Activated CD8-positive, alpha-beta T cell treated with anti-CD3 and anti-CD28 coated beads for 36 hours (primary cell): ENCODE measurements around the gene ATXN1. TPM values are rescaled to one million over a fixed set of nuclear protein-coding genes. Genes with fewer than 3 reads are reported as not detected.
"Not testable (repeated sequence)": the region's sequence is repeated elsewhere in the genome, so short reads cannot be mapped to it uniquely, and the experiment has no call there.

Experiments used
- ATAC-seq: fragments of 200-7000 bp; cut with Tn5 transposase; one replicate; pipeline ENCODE4 v1.10.0; 2021; ENCODE audit warnings: mild to moderate bottlenecking, moderate library complexity
- CTCF ChIA-PET: fragments of 350-600 bp; sonication (Branson Sonifier 250); formaldehyde crosslinking; loops from one replicate; lab custom pipeline; 2021; ENCODE audit warnings: antibody characterized with exemption; lab: Charles Lee
- POLR2A ChIA-PET: fragments of 350-600 bp; sonication (Branson Sonifier 250); formaldehyde crosslinking; loops from one replicate; lab custom pipeline; 2021; ENCODE audit warnings: antibody characterized with exemption; lab: Charles Lee
- DNase-seq: peaks from one replicate; pipeline ENCODE4 v3.0.0-alpha.2; 2020
- H3K27ac Mint-ChIP-seq: one replicate; pipeline ENCODE4 v1.8.0; 2021; ENCODE audit warnings: mild to moderate bottlenecking, mixed read lengths
- H3K27me3 Mint-ChIP-seq: one replicate; pipeline ENCODE4 v1.8.0; 2021; ENCODE audit warnings: mixed read lengths
- H3K36me3 Mint-ChIP-seq: one replicate; pipeline ENCODE4 v1.8.0; 2021; ENCODE audit warnings: low read depth, mixed read lengths
- H3K4me1 Mint-ChIP-seq: one replicate; pipeline ENCODE4 v1.8.0; 2021; ENCODE audit warnings: low read depth, mixed read lengths
- H3K4me3 Mint-ChIP-seq: one replicate; pipeline ENCODE4 v1.8.0; 2021; ENCODE audit warnings: mild to moderate bottlenecking, moderate library complexity, mixed read lengths
- H3K9me3 Mint-ChIP-seq: one replicate; pipeline ENCODE4 v1.8.0; 2021; ENCODE audit warnings: mixed read lengths
- intact Hi-C: fragments of 100-400 bp; cut with micrococcal nuclease; formaldehyde crosslinking; loops from one replicate; pipeline ENCODE4 v1.10.0; 2022
- total RNA-seq, 2 experiments: library from RNA; stranded (reverse); gene quantifications; one replicate each; pipeline ENCODE4 v1.2.3, GENCODE V29; 2021
- TF ChIP-seq, protein P1 (sequence below): fragments of 200-600 bp; IDR thresholded peaks from one replicate; pipeline ENCODE4 v1.8.0; 2022; ENCODE audit warnings: antibody characterized with exemption, mild to moderate bottlenecking

ATXN1 gene
- total RNA-seq, 2 experiments from 2014 or later, result 35.4 to 40.8 TPM

DNA sequence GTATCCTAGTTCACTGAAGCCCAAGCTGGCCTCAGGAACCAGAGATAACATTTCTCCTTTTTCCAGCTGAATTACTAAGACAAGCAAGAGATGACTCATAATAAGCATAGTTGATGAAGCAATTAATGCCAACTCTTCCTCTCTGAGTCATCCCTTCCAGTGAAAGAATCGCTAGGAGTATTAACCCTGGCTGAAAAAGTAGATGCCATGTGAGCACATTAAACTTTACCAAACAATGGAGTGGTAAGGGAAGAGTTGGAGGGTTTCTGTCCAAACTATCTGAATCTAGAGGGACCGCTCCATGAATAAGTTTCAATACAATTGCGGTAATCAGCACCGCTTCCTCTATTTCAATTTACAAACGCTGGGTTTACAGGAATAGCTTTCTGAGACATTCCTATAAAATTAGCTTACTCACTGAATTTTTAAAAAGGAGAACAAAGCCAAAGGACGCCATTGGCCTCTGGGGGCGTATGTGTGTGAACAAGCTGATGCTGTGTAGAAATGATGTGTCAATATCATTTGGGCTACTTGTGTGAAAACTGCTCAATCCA lies 48.3 kb downstream of the ATXN1 start:
- ChIA-PET CTCF (interaction anchor here (0.9 to 2.3 kb wide), 13 partner anchors 9 to 51 kb away, joined by 3 to 8 read pairs (median 5); partner anchors contain the start of gene ATXN1), POLR2A (interaction anchor here (0.6 to 3.7 kb wide), 15 partner anchors 9 to 201 kb away, joined by 3 to 18 read pairs (median 4); partner anchors contain the start of gene ATXN1)
- Mint-ChIP-seq H3K4me3 (peak overlapping the region; percentile 68), H3K27ac (peak overlapping the region; percentile 92), H3K36me3 (peaks cover 22% of the 10 kb centered on the region), H3K9me3 (no peaks in the 10 kb centered on the region), H3K4me1 (peaks cover 62% of the 10 kb centered on the region), H3K27me3 (no peaks in the 10 kb centered on the region)
- intact Hi-C loops, result loop anchor here (2.0 to 5.0 kb wide), 2 partner anchors 14 to 49 kb away; partner anchors contain the start of gene ATXN1
- TF ChIP-seq, protein P1, sequence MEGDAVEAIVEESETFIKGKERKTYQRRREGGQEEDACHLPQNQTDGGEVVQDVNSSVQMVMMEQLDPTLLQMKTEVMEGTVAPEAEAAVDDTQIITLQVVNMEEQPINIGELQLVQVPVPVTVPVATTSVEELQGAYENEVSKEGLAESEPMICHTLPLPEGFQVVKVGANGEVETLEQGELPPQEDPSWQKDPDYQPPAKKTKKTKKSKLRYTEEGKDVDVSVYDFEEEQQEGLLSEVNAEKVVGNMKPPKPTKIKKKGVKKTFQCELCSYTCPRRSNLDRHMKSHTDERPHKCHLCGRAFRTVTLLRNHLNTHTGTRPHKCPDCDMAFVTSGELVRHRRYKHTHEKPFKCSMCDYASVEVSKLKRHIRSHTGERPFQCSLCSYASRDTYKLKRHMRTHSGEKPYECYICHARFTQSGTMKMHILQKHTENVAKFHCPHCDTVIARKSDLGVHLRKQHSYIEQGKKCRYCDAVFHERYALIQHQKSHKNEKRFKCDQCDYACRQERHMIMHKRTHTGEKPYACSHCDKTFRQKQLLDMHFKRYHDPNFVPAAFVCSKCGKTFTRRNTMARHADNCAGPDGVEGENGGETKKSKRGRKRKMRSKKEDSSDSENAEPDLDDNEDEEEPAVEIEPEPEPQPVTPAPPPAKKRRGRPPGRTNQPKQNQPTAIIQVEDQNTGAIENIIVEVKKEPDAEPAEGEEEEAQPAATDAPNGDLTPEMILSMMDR, result peak; percentile 44
- peak; percentile 47 for DNase-seq
- peak; percentile 37 for ATAC-seq

DNA sequence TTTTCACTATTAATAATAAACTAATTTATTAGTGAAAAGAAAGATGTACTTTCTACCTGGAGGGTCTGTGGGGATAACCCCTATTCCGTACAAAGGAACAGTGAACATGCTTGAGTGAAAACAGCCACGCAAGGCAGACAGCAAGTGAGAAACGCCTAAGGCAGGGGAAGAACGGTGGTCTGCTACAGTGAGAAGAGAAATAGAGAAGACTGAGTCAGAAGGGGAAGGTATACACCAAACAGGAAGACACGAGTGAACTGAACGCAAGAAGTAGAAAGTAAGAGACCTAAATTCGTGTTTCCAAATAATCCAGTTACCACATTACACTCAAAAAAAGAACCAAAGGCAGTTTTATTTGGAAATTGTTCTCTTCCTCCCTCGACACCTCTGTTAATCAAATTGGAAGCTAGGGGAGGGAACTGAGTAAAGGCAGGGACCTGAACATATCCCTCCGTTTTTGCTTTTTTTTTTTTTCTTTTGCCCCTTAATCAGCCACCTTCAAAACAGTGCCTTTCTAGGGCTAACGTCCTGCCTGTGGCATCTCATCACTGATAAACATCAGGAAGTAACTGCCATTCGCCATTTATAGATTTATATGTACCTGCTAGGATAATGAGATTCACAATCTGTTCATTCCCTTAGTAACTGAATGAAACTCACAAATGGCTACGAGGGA lies 48.9 kb downstream of the ATXN1 start:
- TF ChIP-seq, protein P1, result no peak
- DNase-seq, result peak; percentile 52
- intact Hi-C loops, result loop anchor here (2.0 to 5.0 kb wide), 2 partner anchors 14 to 50 kb away; partner anchors contain the start of gene ATXN1
- Mint-ChIP-seq H3K27ac (peak overlapping the region; percentile 92), H3K9me3 (no peaks in the 10 kb centered on the region), H3K27me3 (no peaks in the 10 kb centered on the region), H3K4me3 (peak overlapping the region; percentile 68), H3K4me1 (peaks cover 63% of the 10 kb centered on the region), H3K36me3 (peaks cover 17% of the 10 kb centered on the region)
- ATAC-seq, result peak; percentile 82
- ChIA-PET CTCF (interaction anchor here (0.9 to 2.3 kb wide), 13 partner anchors 8 to 51 kb away, joined by 3 to 8 read pairs (median 5); partner anchors contain the start of gene ATXN1), POLR2A (interaction anchor here (0.6 to 3.7 kb wide), 14 partner anchors 8 to 200 kb away, joined by 3 to 18 read pairs (median 4); partner anchors contain the start of gene ATXN1)

DNA sequence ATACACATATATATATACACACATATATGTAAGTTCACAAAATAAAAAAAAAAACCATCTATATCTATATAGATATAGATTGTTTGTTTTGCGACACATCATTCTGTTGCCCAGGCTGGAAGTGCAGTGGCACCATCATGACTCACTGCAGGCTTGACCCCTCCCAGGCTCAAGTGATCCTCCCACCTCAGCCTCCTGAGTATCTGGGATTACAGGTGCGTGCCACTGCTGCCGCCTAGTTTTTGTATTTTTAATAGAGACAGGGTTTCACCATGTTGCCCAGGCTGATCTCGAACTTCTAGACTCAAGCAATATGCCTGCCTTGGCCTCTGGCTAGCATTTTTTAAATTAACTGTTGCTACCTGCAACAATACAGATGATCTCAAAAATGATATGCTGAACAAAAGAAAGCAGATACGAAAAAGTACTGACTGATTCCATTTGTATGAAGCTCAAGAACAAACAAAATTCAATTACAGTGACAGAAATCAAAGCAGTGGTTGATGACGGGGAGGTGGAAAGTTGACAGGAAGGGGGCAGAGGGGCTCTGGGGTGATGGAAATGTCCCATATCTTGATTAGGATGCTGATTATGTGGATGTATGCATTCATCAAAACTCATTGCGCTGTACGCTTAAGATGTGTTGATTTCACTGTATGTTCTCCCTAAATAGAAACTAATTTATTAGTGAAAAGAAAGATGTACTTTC lies 49.6 kb downstream of the ATXN1 start:
- peak overlapping the region; percentile 92 for H3K27ac Mint-ChIP-seq
- H3K36me3 Mint-ChIP-seq, result peaks cover 14% of the 10 kb centered on the region
- ATAC-seq (peak; percentile 29), DNase-seq (peak; percentile 58)
- intact Hi-C loops, result loop anchor here (2.0 to 5.0 kb wide), 2 partner anchors 13 to 51 kb away; partner anchors contain the start of gene ATXN1
- peak overlapping the region; percentile 68 for H3K4me3 Mint-ChIP-seq
- ChIA-PET CTCF (interaction anchor here (1.0 to 2.3 kb wide), 7 partner anchors 11 to 50 kb away, joined by 3 to 8 read pairs (median 6); partner anchors contain the start of gene ATXN1), POLR2A (interaction anchor here (1.2 to 3.7 kb wide), 5 partner anchors 20 to 143 kb away, joined by 3 to 18 read pairs (median 8); partner anchors contain the start of gene ATXN1)
- no peaks in the 10 kb centered on the region for H3K27me3 Mint-ChIP-seq
- peaks cover 66% of the 10 kb centered on the region for H3K4me1 Mint-ChIP-seq
- no peaks in the 10 kb centered on the region for H3K9me3 Mint-ChIP-seq
- TF ChIP-seq, protein P1, result no peak

DNA sequence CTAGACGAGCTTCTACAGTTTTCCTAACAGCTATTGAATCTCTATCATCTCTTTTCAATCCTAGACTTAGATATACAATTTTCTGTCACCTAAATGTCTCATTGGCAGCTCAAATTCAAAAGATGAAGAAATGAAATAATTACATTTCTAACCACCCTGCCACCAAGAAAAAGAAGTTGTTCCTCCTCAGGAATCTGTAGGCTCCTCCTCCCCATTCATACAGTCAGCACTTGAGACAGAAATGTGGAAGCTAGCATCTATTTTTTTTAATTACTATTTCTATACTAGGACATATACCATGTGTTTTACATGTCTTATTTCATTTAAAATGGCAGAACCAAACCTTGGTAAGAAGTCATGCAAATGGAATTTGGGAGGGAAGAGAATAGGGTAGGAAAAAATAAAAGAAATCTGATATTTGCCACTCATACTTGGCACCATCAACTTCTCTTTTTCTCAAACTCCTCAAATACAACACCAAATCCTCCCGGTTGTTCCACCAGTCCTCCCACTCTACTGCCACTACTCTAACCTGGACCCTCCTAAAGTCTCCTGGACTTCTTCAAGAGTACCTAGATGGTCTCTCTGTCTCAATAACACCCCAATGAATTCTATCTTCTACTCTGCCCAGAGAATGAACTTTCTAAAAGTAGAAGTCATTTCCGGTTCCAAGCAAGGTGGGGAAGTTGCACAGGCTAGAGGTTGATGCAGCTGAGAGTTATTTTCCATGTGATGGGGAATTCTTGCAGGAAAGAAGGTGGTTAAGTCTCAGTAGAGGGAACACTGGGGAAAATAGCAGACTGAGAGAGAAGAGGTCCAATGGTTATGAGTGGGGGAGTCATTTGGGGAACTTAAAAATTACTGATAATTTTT lies 54.1 kb downstream of the ATXN1 start:
- intact Hi-C loops, result no loop called here
- Mint-ChIP-seq H3K4me1 (peaks cover 55% of the 10 kb centered on the region), H3K27me3 (no peaks in the 10 kb centered on the region), H3K36me3 (peaks cover 14% of the 10 kb centered on the region), H3K27ac (peak overlapping the region; percentile 81), H3K9me3 (no peaks in the 10 kb centered on the region), H3K4me3 (no peak overlapping the region)
- no peak for ATAC-seq
- TF ChIP-seq, protein P1, result no peak
- CTCF ChIA-PET, result interaction anchor here (1.1 to 1.4 kb wide), 3 partner anchors 9 to 197 kb away, joined by 3 to 5 read pairs (median 4); no protein-coding TSS in a partner anchor
- POLR2A ChIA-PET, result interaction anchor here (0.6 to 1.4 kb wide), 6 partner anchors 9 to 55 kb away, joined by 3 to 5 read pairs (median 4); no protein-coding TSS in a partner anchor
- no peak for DNase-seq

DNA sequence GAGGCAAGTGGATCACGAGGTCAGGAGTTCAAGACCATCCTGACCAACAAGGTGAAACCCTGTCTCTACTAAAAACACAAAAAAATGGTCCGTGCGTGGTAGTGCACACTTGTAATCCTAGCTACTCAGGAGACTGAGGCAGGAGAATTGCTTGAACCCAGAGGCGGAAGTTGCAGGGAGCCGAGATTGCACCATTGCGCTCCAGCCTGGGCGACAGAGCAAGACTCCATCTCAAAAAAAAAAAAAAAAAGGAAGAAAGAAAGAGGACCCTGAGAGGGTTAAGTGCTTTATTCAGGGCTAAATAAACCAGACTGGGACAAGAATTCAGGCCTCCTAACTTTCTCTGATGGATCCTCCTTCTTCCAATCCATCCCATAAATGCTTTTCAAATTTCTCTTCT lies 54.8 kb downstream of the ATXN1 start:
- peak overlapping the region; percentile 62 for H3K27ac Mint-ChIP-seq
- ChIA-PET CTCF (interaction anchor here (1.1 kb wide), 1 partner anchor 196 kb away, joined by 3 read pairs; no protein-coding TSS in a partner anchor), POLR2A (interaction anchor here (0.8 to 1.2 kb wide), 2 partner anchors 27 to 55 kb away, joined by 3 read pairs; no protein-coding TSS in a partner anchor)
- intact Hi-C loops, DNase-seq, H3K27me3 Mint-ChIP-seq, ATAC-seq, H3K4me3 Mint-ChIP-seq, H3K9me3 Mint-ChIP-seq: not testable (repeated sequence)
- peaks cover 52% of the 10 kb centered on the region for H3K4me1 Mint-ChIP-seq
- peaks cover 17% of the 10 kb centered on the region for H3K36me3 Mint-ChIP-seq
